Measurements from ENCODE around the gene DOK7.
"Not testable (repeated sequence)": the region's sequence is repeated elsewhere in the genome, so short reads cannot be mapped to it uniquely, and the experiment has no call there.

The DOK7 gene

GRCh38 chr4:3511601-3512000 is 48.5 kb downstream of the DOK7 start:
- not testable (repeated sequence) for DNase-seq

DNA sequence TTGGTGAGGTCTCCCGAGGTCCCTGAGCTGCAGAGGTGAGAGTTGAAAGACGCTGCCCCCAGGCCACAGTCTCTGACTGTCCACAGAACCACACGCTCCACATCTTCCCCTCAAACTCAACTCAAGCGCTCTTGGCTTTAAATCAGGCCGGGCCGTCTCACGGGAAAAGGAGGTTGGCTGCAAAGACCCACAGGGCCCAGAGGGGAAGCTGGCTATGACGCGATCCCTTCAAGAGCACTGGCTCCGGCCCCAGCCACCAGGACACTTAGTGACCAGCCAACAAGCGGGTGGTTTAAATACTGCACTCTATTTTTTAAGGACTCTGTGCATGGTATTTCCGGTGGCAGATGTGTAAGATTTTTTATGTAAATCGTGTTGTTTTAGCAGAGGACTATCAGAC is 49.2 kb downstream of the DOK7 start:
- DNase-seq, result no peak

GRCh38 chr4:3512719-3513118 is 49.6 kb downstream of the DOK7 start:
- DNase-seq, result no peak

GRCh38 chr4:3513807-3514206 is 50.7 kb downstream of the DOK7 start:
- DNase-seq, result no peak

- no peak for DNase-seq
These were observed 51.2 kb downstream of the DOK7 start for GRCh38 chr4:3514221-3514780.

- no peak for DNase-seq
These were observed 51.8 kb downstream of the DOK7 start for GRCh38 chr4:3514806-3515501.

DNA sequence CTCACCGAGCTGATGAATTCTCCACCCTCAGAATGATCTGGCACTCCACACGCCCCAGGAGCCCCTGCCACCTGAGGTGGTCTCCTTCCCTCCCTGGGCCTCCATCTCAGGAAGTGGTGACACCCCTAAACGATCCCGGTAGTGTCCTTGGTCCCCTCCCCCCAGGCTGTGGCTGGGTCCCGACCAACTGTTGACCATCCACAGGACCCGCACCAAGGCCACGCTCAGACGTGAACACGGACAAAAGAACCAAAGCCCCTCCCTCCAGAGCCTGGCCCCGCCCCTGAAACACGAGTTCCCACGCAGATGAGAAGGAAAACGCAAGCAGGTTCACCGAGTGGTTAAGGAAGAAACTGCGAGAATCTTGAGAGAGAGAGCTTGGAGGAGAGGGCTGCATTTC is 52.5 kb downstream of the DOK7 start:
- DNase-seq, result no peak

GRCh38 chr4:3516061-3516835 is 53.1 kb downstream of the DOK7 start:
- no peak for DNase-seq

DNA sequence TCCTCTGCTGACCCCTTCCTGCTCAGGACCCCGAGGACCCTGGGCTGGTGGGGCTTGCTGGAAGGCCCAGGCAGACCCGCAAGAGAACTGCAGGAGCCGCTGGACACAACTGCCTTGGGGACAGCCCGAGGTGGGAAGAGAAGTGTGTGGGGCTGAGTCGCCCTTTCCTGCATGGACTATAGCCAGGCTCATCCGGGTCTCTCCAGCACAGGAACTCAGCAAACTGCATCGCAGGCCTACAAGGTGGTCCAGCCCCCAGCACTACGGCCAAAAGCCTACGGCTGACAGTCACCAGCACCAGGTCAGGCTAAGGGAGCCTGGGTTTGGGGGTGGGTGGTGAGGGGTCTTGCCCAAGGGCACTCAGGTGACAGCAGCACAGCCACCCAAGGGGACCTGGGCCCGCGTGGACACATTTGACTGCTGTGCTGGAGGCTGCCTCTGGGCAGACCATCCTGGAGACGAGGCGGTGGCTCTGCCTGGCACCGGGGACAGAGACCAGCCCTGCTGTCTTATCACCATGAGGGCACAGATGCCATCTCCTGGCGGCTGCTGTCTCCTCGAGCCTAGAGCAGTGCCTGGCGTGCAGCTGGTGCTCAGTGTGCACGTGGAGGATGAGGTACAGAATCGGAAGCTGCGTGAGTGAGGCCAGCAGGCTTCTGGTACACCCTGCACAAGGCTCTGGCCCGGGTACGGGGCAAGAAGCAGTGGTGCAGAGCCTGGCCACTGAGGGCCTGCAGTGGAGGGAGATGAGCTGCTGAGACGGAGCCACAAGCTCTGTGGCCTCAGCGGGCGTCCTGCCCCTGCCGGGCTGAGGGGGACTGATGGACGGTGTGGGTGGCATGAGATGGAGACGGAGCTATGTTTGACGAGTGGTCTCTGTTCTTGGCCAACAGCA is 54.0 kb downstream of the DOK7 start:
- no peak for DNase-seq

DNA sequence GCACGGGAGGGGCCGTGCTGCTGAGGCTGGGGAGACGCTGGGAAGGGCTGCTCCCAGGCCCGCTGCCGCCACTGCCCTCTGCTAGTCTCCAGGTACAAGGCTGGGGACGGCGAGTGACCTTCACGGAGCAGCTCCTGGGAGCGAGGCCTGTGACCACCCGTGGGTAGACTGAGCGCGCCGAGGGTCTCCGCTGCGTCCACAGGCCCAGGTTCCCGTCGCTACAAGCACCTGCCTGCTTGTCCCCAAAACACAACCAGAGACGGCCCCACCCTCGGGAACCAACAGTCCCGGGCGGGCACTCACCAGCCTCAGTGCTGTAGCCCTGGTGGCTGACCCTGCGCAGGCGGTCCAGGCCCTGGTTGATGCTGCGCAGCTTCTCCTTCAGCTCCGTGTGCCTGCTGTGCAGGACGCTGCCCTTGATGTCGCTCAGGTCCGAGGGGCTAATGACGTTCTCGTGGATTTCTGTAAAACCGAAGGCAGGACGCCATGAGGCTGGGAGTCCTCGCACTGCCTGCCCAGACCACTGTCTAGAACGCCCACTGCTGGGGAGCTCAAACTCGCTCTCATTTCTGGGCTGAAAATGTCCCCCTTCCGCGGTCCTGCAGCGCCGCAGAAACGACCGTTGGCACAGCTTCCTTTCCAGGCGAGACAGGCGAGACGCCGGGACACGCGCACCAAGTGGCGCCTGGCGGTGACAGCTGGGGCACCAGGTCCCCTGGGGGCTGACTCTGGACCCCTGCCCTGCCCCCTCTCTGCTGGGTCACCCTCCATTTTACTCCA is 54.8 kb downstream of the DOK7 start:
- no peak for DNase-seq

DNA sequence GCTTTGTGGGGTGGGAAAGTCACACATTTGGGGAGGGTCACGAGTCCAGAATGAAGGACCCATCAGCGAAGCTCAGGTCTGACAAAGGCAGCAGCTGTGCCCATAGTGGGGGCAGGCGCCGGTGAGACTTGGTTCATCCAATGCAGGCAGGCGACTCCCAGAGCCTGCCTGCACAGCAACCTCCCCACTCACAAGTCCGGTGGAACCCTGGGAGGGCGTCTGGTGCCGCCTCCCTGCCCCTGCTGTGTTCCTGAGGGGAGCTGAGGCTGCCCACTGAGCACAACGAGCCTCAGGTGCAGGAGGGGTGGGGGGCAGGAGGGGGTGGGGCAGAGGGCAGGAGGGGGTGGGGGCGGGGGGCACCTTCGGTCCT is 55.4 kb downstream of the DOK7 start:
- no peak for DNase-seq

DNA sequence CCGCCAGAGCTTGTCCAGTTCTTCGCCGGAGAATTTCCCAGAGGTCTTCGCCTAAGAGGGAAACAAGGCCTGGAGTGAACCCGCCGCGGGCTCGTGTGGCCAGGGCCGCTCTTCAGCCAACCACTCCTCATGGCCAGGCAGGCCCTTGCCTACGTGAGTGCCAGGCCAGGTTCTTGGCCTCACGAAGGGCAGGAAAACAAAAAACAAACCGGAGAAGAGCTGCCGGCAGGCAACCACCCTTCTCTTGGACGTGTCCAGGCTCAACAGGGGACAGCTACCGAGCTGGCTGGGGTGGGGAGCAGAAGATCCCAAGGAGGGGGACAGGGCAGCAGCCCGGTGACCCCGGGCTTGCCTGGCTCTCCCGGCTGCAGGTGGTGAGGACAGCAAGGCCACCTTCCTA is 55.8 kb downstream of the DOK7 start:
- no peak for DNase-seq

- DNase-seq, result no peak
These were observed 56.6 kb downstream of the DOK7 start for GRCh38 chr4:3519468-3520264.

GRCh38 chr4:3520276-3520675 is 57.2 kb downstream of the DOK7 start:
- DNase-seq, result no peak

DNA sequence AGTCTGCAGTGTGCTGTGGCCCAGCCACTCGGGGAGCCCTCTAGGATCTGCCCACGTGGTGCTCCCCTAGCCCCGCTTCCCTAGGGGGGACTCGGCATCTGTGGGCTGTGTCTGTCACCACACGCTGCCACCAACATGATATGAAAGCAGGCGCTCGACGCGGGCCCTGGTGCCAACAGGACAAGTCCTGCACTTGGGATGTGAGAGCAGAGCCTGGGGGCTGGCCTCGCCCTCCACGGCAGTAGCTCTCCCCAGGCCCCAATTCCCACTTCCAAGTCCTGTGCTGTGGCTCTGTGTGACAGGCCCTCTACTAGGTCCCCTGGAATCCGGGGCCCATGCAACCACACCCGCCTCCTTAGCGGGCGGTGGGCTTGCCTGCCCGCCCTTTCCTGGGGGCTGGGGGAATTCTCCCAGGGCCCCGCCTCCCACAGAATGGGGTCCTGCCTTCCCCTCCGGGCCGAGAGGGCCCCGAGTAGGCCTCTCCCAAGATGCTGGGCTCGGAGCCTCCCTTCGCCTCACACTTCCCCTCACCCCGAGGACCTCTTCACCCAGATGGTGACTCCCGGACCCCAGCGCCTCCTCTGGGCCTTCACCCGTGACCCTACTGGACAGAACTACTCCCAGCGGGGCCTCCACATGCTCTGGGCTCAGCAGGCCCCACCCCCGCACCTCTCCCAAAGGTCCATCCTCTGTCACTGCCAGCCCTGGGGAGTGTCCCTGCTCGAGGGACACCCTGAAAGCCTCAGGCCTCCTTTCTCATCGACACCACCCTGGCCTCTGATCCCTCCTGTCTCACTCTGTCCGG is 57.9 kb downstream of the DOK7 start:
- no peak for DNase-seq

DNA sequence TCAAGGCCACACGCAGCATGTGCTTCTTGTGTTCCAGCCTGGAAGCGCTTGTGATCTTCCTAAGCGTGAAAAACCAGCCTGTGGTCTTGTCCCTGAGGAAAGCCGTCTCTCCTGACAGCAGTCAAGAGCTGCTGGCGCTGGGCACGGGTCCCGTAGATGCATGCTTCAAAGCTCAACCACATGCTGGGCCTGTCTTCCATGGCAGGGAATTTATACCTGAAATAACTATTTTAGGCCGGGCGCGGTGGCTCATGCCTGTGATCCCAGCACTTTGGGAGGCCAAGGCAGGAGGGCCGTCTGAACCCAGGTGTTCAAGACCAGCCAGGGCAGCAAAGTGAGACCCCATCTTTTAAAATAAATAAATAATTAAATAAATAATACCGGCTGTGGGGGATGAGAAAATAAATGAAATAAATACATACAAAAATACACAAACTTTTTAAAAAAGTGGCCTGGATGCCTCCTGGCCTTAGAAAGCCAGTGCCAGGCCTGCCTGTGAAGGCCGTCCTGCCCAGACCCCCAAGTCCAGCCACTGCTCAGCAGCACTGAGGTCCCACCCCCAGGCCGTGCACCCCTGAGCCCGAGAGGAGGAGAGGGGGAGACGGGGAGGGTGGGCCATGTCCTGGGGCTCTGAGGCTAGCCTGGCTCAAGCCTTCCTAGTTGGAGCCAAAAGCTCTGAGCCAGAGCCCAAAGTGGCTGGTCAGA is 58.7 kb downstream of the DOK7 start:
- no peak for DNase-seq

DNA sequence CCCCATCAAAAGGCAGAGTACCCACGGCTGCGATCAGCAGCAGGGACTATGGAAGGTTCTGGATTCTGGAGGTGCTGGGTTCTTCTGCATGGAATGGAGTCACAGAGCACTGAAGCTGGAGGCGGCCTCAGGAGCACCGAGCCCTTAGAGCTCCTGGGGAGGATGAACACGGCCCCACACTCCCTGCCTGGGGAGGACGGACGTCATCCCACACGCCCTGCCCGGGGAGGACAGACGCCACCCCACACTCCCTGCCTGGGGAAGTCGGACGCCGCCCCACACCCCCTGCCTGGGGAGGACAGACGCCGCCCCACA is 59.2 kb downstream of the DOK7 start:
- DNase-seq, result no peak

DNA sequence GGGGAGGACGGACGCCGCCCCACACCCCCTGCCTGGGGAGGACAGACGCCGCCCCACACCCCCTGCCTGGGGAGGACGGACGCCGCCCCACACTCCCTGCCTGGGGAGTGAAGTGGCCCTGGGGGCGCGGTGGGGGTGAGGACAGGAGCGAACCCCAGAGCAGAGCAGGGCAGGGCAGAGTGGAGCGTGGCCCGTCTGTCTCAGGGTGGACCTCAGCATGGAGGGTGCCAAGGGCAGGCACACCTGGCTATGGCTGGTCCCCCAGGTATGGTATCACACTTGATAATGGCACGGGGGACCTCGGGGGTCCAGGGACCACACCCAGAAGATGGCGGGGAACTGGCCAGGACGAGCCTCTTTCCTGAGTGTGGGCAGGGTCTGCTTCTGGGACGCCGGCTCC is 59.5 kb downstream of the DOK7 start:
- DNase-seq, result no peak

GRCh38 chr4:3523146-3523627 is 60.1 kb downstream of the DOK7 start:
- DNase-seq, result no peak

DNA sequence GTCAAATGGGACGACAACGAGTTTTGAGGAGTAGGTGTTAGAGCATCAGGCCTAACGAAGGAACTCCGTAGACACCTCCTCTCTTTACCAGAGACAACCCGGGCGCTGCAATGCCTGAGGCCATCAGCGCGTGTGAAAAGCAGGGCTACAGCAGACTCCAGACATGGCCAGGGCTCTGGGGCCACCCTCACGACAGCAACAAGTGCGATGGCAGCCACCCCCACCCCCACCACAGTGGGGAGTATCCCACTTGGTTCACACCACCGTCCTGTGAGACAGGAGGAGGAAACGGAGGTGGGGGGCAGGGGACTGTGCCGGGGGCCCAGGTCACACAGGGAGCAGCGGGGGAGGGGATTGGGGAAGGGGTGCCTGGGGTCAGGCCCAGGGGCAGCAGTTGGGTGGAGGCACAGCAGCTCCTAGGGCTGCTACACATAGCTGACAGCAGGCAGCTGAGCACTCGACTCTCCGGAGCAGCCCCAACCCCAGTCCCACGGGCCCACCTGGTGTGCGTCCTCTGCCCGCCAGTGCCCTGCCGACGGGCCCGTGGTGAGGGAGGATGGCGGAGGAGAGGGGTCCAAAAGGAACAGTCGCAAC is 60.6 kb downstream of the DOK7 start:
- DNase-seq, result no peak

Measured in CD4-positive, alpha-beta T cell treated with Interferon gamma for 1 hour (primary cell).